Measurements from ENCODE around the gene GSG1L. TPM values are rescaled to one million over a fixed set of nuclear protein-coding genes. Genes with fewer than 3 reads are reported as not detected.

The GSG1L gene
- total RNA-seq, result not detected

DNA sequence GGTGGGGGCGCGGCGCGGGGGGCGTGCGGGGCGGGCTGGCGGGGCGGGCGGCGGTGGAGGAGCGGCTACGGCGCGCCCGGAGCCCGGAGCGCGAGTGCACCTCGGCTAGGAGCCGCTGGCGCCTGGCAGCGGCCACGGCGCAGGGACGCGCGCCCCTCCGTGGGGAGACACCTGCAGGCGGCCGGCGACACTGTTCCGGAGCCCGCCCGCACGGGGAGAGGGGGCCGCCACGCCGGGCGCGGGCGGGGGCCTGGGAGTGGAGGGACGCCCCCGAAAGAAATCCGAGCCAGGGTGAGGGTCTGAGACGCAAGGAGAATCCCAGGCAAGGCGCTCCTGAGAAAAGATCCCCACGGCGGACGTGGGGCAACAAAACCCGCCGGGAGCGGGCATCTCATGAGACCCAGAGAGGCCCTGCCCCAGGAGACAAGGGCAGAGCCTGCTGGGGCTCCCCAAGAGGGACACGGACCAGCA is at the start of gene GSG1L:
Gene GSG1L (minus strand): TSS at position 124 of the 471 bp plus-strand sequence. CDS start 290 bp downstream, outside the sequence.
- DNase-seq (ENCODE audit: low read depth in 2 of 3, low spot score in 2 of 3), result peak in 2 of 3 donors; percentile 34 to 39

DNA sequence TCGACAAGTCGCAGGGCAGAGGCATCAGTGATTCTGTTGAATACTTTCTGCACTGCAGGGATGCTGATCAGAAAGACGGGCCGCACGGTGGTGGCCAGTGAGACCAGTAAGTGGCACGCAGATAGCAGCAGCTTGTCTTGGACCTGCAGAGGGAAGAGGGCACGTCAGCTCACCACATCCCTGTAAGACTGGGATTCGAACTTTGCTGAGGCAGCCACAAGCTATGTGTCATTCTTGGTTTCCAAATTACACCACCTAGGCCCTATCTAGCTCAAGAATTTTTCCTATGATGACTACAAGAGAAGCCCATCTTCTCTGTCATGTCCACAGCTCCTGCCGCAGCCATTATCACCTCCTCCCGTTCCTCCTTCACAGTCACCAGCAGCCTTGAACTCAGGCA is 49.4 kb upstream of the GSG1L start:
- no peak for DNase-seq (ENCODE audit: low read depth in 2 of 3, low spot score in 2 of 3)

DNA sequence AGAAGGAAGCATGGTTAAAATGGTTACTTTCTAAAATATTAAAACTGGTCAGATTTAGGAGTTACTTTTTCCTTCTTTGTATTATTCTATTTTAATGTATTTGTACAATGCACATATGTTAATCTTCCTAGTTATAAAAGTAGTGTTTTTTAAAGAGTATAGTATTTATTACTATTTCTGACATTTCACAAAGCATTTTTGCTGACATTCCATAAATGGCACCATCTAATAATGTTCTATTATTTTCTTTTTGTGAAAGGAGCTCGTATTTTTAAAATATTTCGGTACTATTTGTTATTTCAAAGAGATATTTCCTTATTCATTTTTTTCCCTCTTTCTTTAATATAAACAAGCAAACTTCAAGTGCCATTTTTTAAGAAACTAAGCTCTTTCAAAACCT is 47.5 kb upstream of the GSG1L start:
- no peak for DNase-seq (ENCODE audit: low read depth in 2 of 3, low spot score in 2 of 3)

DNA sequence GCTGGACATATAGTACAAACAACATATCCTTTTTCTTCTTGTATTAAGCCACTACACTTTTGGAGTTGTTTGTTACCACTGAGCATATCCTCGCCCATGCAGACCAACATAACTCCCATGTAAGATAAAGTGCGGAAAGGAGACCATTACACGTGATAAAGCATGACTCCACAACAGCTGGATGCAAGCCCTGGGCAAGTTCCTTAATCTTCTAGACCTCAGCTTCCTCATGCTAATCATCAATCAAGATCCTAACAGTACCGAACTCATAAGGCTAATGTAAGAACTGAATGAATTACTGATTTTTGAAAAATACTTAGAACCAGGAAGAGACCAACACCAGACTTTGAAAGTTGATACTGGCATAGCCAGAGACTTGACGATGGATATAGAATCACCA is 47.0 kb upstream of the GSG1L start:
- peak in 2 of 3 donors; percentile 74 to 92 for DNase-seq (ENCODE audit: low read depth in 2 of 3, low spot score in 2 of 3)

DNA sequence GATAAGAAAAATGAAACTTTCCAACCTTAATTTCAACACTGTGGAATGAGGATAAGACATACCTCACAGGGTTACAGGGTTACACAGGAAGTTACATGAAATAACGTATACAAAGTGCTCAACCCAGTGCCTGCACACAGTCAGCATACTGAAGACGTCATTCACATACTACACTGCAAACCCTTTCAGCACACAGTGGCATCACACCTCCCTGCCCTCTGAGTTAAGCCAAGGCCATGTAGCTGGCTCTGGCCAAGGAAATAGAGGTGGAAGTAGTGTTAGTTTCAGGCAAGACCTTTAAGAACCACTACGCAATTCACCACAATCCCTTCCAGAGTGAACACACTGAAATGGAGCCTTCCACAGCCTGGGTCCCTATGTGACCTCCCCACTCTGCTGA is 46.6 kb upstream of the GSG1L start:
- DNase-seq (ENCODE audit: low read depth in 2 of 3, low spot score in 2 of 3), result no peak

DNA sequence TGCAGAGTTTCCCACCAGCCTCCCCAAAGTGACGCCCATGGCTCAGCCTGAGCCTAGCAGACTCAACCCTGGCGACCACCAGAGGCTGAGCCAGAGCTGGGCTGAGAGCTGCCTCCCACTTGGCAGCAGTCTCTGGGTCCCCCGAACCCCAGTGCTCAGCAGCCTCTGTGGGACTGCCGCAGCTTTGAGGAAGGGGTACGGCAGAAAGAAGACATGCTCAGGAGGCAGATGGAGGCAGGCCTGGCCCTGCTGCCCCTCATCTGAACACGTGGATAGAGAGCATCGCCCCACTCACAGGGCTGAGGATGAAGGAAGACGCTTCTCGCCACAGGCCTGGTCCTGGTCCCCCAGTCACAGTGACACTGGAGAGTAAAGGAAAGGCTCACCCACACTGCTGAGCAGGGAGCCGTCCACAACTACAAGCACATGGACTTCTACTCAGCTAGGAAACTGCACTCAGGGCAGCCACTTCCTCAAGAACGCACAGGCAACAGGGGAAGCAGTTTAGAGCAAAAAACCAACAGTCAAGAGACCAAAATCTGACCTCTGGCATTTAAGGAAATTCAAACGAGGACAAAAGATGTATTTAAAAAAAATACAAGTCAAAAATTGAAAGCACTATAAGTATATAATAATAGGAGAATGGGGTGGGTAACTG is 45.2 kb upstream of the GSG1L start:
- peak in 1 of 3 donors; percentile 17 for DNase-seq (ENCODE audit: low read depth in 2 of 3, low spot score in 2 of 3)

DNA sequence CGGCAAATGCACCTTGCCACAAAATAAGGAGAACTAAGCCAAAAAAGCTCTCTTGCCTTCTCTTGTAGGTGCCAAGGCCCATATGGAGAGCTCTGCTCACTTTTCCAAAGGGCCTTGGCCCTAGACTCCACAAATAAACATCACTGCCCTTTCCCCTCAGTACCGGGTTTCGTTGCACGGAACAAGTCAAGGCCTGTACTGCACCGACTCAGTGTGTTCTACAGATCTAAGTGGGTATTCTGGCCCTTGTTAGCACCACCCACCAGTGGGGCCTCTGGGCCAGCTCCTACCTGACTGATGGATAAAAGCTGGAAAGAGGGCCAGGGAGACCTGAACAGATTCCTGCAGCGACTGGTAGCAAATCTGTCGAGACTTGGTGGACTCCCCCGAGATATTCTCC is 43.7 kb upstream of the GSG1L start:
- no peak for DNase-seq (ENCODE audit: low read depth in 2 of 3, low spot score in 2 of 3)

DNA sequence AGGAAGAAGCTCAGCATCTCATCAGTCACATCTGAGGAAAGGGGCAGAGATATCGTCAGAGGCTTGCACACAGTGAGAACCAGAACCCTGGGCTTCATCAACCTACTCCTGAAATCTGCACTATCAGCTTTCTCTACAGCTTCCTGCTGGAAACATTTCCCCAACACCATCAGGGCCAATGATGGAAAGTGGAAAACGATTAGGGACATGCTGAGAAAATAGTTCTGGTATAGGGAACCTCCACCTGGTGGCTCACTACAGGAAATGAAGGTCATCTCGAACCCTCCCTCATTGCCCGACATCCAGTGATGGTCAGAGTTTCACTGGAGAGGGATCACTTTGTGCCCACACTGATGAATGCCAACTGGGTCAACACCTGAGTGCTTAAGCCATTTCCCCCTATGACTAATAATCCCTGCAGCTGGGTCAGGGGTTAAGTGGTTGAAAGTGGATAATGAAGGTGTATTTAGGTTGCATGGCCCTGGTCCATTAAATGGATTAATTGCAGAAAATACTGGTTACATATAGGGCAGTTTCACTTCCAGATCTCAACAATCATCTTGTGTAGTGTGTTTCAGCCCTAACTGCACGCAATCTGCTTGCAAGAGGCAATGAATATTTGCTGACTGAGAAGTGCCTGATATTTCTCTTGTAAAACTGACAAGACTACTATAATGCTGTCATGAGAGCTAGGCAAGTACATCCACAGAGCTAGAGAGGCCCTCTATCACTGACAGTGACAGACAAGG is 43.1 kb upstream of the GSG1L start:
- no peak for DNase-seq (ENCODE audit: low read depth in 2 of 3, low spot score in 2 of 3)

DNA sequence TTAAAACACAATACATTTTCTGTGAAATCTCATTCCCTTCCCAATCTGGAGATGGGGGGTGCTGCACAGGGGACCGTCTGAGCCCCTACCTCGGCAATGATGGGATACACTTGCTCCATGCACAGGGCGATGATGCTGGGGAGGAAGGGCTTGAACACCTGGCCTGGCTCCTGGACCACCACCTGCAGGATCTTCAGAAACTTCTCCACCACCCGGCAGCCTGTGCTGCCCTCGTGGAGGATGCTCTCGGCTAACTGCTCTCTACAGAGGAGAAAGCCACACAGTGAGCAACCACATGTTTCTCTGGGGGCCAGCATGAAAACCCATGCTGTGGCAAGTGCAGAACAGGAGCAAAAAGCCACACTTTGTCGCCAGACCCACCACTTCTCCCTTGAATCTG is 42.4 kb upstream of the GSG1L start:
- no peak for DNase-seq (ENCODE audit: low read depth in 2 of 3, low spot score in 2 of 3)

DNA sequence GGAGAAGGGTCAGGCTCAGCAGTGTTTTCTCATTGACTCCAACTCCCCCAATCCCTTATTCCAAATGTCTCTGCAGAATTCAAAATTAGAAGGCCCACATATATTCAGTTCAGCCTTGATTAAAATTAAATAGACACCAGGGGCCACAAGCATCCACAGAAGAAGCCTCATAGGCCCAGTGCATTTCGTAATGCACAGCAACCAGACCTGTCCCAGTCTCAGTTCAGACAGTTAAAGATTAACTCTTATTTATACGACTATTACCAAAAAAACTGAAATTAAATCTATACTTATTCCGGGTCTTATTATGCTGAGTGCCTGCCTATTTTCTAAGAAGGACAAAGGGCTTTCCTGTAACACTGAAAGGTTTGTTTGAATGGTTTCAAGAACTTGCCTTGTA is 41.8 kb upstream of the GSG1L start:
- no peak for DNase-seq (ENCODE audit: low read depth in 2 of 3, low spot score in 2 of 3)

DNA sequence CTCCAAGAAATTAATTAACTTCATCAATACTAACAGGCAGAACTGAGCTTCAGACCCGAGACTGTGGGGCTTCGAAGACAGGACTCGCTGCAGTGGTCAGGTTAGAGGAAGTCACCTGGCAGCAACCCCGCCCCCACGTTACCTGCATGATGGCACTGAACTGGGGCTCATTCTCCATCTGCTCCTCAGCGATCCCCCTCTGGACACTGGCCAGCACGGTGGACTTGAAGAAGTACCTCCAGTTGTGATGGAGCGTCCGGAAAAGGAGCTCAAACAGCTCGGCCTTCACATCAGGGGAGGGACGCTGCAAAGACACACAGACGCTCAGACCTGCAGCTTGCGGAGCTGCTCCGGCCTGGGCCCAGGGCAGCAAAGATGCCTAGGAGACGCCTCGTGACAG is 40.9 kb upstream of the GSG1L start:
- DNase-seq (ENCODE audit: low read depth in 2 of 3, low spot score in 2 of 3), result no peak

DNA sequence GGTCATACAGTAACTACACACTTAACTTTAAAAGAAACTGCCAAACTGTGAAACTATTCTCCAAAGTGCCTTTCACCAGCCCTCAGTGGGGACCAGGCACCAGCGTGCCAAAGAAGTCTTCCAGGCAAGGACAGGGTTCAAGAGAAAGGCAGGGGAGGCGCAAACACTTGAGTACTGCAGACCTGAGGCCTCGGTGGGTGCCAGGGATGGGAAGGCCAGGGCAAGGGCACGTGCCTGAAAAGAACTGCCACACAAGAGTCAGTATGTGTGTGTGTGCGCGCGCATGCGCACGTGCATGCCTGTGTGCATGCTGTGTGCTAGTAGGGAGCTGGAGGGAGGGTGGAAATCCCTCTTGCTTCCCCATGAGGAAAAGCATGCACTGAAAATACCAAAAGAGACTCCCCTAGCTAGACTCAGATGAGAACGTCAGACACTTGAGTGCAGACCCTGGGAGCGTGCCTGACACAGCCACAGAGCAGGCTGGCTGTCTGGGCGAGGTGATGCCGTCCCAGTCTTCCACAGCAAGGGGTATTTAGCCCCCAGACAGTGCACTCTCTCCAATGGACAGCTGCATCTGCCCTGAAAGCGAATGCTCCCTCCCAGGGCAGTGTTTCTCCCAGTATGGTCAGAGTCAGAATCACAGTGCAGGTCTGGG is 40.1 kb upstream of the GSG1L start:
- DNase-seq (ENCODE audit: low read depth in 2 of 3, low spot score in 2 of 3), result no peak

DNA sequence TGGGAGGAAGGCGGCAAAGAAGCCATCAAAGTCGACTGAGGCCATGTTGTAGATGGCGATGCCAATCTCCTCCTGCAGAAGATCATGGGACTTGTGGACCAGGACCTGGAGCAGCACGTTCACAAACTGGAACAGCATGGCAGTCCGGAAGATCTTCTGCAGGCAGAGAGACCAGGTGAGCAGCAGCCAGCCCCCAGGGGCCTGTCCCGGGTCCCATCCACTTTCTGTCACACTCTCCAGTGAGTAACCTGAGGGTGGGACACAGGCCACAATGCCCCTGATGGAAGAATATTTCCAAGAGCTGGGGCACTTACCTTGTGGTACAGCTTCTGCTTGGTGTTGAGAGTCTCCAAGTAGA is 38.0 kb upstream of the GSG1L start:
- no peak for DNase-seq (ENCODE audit: low read depth in 2 of 3, low spot score in 2 of 3)

DNA sequence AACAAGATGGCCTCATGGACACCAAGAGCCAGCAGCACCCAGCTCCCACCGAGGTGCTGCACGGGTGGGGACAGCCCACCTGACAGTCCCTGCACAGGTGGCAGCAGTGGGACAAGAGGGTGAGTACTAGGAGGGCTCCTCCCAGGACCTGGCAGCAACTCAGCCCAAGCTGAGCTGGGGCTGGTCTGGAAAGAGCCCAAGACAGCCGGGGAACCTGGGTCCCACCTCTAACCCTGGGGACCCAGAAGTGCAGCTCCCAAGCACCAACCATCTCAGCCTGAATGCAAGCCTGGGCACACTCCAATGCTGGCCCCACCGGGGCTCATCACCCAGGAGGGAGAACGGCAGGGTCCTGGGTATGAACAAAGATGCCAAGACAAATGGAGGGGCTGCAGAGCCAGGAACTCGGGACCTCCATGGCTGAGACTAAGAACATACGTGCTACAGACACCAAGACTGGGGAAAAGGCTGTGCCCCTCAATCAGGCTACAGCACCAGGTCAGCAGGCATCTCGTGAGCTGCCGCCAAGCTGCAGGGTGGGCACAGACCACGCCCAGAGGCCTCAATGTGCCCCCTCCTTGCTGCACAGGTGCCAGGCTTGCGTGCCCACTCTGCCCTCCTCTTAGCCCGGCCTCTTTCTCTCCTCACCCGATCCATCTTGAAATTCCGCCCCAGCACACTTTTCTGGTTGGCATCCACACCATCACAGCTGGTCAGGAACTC is 37.5 kb upstream of the GSG1L start:
- no peak for DNase-seq (ENCODE audit: low read depth in 2 of 3, low spot score in 2 of 3)

DNA sequence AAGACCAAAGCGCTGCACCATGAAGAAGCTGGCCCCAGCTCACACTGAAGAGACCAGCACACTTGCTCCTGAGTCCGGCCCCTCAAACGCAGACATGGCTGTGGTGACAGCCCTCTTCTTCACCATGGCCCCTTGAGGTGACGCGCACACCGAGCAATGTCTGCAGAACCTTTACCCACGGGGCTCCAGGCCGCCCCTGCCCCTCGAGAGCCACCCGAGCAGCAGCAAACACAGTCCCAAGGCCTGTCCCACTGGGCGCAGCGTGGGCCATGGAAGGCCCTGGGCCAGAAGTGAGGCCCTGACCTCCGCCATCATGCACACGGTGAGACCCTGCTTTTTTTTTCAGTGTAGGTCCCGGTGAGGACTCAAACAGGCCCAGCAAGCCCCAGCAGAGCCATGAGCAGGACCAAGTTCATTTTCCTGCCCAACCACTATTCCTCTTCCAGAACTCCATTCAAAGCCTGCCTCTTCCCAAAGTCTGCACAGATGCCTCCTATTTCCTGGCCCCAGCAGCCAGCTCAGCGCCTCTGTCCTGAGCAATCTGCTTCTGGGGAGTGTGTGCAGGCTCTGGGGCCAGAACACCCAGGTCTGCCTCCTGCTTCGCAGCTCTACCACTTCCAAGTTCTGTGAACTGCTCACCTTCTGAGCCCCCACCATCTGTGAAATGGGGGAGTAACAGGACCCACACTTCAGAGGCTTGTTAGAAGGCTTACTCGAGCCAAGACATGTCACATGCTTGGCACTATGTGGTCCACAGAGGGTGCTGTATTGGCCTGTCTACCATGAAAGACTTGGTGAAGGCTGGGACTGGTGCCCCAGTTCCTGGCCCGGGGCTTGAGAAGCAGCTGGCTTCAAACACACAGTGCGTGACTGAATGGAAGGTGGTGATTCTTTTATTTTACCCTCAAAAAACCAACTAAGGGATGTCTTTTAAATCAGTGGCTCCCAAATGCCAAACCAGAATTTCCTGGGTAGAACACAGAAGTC is 35.7 kb upstream of the GSG1L start:
- no peak for DNase-seq (ENCODE audit: low read depth in 2 of 3, low spot score in 2 of 3)

DNA sequence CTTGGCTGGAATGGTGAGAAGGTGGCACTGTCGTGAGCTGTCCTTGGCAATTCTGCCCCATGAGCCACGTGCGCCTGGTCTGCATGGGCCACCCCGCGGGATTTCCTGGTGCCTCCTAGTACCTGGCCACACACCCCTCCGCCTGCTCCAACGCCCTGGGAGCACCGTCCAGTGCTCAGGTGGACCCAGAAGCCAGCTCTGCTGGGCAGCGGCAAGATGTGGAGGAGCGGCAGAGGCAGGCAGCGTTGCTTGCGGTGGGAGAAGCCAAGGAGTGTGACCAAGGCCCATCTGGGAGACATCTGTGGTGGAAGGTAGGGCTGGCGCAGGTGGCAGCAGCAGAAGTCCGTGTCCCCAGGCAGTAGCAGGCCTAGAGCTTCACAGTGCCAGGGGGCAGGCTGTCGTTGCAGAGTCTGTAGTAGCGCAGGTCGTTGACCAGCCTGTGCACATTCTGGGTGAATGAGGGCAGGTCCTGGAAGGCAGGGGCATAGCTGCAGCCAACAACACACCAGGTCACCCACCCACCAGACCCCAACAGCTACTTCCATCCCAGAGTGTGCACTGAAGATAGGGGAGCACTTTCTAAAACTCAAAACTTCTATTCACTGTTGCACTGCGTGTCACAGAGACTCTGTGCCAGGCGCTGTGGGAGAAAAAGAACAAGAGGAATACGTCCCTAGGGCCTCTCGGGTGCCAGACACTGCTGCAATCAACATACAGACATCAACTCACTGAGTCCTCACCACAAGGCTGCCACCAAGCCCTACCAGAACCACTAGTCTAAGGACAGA is 34.9 kb upstream of the GSG1L start:
- DNase-seq (ENCODE audit: low read depth in 2 of 3, low spot score in 2 of 3), result no peak

DNA sequence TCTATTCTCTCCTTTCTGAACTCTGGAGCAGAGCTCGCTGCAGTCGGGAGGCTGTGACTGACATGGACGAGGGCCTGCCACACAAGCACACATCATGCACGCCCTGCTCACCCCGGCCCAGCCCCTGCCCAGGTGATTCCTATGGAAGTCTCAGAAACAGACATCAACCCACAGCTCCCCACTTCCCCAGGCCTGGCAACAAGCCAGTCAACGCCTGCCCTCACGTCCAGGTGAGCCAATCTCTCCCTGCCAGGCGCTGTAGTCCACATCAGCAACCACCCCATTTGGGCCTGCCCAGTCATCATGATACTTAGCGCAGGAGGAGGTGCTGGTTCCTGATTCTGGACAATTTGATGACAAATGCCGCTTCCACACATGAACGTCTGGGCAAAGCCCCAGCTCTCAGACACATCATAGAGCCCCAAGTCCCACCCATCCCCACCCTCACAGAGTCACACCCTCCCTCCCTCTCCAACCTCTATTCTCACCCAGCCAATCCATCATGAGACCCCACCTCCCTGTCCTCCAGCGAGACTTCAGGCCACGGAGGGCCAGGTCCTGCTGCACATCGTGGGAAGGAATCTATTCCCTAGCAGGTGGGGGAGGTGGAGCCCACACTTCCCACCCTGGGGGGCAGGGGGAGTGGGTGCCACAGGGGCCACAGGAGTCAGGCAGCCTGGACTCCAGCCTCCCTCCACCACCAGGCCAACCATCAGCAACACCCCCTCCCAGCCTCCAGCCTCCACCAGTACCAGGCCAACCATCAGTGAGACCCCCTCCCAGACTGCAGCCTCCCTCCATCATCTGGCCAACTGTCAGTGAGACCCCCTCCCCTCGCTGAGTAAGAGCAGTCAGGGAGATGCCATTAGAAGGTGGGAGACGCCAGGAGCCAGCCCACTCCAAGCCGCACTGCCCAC is 33.7 kb upstream of the GSG1L start:
- DNase-seq (ENCODE audit: low read depth in 2 of 3, low spot score in 2 of 3), result no peak

DNA sequence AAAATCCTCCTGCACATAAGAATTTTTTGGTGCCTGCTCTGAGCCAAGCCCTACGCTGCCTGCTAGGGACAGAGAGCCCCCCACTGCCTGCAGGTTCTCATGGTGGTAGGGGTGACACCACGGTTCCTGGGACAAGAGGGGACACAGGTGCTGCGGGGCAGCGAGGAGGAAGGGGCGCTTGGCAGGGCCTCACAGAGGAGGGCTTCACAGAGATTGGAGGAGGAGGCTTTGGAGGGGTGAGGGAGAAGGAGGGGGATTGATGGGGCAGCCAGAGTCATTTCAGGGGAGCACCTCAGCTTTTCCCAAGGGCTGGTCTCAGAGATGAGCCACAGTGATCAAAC is 29.8 kb upstream of the GSG1L start:
- no peak for DNase-seq (ENCODE audit: low read depth in 2 of 3, low spot score in 2 of 3)

Data from hematopoietic multipotent progenitor cell (in vitro differentiated cells).